Anterior cingulate cortex (tissue), 58 donors: ENCODE measurements around the gene SPR.
"Not testable (repeated sequence)": the region's sequence is repeated elsewhere in the genome, so short reads cannot be mapped to it uniquely, and the experiment has no call there.

Experiments used
- DNase-seq, 58 donors: peaks; one replicate each; lab custom pipeline; 2025; lab: John Stamatoyannopoulos, UW

SPR gene

GRCh38 chr2:72888438-72889202, 1.4 kb downstream of the SPR start:
- no peak for DNase-seq

GRCh38 chr2:72889991-72890390, 2.8 kb downstream of the SPR start:
- DNase-seq: no peak

DNA sequence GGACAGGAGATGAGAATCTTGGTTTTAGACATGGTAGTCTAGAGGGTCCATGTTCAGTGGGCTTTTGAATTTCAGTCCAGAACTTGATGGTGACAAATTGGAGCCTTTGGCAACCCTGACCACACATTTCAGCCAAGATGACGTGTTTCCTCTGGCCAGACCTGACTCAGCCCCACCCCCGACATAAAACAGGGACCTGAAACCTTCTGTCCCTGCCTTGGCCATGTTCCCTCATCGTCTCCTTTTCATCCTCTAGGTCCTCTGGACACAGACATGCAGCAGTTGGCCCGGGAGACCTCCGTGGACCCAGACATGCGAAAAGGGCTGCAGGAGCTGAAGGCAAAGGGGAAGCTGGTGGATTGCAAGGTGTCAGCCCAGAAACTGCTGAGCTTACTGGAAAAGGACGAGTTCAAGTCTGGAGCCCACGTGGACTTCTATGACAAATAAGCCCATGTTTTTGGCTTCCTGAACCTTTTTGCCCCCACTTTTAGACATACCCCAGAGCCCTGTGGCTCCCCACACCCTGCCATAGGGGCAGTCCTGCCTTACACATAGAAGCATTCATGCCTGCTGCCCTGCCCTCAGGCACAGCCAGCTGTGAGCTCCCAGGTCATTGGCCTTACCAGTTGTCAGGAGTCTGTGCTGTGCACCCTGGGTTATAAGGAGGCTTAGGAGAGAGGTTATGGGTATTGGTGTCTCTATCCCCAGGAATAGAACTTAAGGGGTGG, 4.0 kb downstream of the SPR start:
- DNase-seq: no peak

- peak in 38 of 58 donors; percentile 12 to 73 (median 44) for DNase-seq
Observed at GRCh38 chr2:72892506-72893173, 5.4 kb downstream of the SPR start.

GRCh38 chr2:72893594-72894319, 6.5 kb downstream of the SPR start:
- peak in 17 of 58 donors; percentile 1 to 53 (median 24) for DNase-seq

GRCh38 chr2:72894514-72894913, 7.3 kb downstream of the SPR start:
- DNase-seq: no peak

DNA sequence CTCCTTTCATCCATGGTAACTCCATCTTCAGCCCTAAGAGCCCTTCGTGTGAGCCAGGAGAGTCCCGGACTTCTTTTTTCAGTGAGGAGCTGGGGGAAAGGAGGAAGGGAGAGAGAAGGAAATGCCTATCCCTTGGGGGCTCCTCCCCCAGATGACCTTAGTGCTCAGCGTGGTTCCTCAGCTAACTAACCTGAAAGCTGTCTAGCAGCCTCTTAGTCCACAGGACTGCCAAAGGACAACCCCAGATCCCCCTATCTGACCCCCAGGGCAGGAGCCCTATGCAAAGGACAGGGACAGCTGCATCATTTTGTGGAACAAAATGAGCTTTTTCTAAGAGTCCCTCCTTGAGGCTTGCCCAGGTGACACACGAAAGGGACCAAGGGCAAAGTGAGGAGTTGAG, 7.9 kb downstream of the SPR start:
- no peak for DNase-seq

GRCh38 chr2:72895759-72896281, 8.6 kb downstream of the SPR start:
- peak in 2 of 58 donors; percentile 15 to 34 for DNase-seq

GRCh38 chr2:72896446-72896845, 9.2 kb downstream of the SPR start:
- DNase-seq: no peak

DNA sequence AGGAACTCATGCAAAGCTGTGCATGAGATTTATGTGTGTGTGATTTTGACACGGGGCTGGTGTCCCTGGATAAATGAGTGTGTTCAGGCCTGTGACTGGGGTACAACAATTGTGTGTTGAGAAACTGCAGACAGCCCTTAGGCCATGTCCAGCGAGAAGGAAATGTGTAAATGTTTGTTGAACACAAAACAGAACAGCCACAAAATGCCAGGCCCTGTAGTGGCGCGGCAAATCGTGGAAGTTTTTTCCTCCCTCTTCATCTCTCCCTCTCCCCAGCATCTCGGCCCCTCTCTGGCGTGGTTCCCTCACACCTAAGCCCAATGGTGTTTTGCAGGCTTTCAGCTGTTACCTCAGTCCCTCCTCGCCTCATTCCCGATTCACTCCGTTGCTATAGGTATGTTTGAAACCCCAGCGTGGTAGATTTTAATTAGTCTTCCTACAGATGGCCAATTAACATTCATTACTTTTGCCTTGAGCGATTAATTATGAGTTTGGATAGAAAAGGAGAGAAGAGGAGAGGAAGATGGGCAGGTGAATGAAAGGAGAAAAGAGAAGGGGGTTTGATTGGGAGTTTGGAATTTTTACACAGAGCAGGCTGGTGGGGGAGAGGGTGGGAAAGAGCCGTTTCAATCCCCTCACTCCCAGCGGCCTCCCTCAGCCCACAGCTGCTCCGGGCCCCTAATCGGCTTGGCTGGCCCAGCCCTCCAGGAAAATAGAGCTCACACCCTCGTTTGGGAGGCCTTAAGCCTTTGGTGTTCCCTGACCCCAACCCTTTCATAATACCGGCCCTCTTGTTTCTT, 10.8 kb downstream of the SPR start:
- DNase-seq: no peak

DNA sequence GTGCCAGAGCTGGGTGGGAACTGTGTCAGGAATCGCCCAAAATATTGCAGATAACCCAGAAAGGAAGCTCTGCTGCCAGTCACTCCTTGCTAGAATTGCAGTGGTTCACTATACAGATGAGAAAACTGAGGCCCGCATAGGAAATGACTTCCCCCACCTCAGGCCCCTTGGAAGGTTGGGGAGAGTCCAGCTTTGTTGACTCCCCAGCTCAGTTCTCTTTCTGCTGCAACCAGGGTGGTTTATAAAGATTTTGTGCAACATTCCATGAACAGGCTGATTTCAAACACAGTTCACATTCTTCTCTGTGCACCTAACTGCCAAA, 11.3 kb downstream of the SPR start:
- no peak for DNase-seq

DNA sequence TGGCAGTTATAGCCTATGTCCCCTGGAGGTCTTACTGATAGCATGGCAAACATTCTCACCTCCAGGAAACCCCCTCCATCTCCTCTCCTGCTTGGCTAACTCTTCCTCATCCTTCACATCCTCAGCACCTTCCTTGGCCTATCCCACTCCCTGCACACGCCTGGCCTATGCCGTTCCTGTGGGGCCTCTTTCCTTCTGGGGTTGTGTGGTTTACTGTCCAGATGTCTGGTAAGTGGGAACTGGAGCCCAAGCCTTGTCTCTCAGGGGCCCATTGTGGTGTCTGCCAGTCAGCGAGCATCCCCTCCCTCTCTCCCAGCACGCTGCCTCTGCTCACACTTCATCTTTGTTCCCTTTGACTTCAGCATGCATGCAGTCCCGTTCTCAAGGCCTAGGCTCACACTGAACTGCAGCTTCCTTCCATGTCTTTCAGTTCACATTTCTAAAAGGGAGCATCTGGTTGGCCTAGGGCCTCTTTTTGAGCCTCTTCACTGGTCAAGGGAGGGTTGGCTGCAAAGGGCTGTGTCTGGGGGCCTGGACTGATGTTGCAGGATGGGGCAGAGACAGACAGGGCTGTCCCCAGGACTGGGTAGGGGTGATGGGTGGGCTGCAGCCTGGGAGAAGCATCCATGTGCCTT, 13.1 kb downstream of the SPR start:
- no peak for DNase-seq

DNA sequence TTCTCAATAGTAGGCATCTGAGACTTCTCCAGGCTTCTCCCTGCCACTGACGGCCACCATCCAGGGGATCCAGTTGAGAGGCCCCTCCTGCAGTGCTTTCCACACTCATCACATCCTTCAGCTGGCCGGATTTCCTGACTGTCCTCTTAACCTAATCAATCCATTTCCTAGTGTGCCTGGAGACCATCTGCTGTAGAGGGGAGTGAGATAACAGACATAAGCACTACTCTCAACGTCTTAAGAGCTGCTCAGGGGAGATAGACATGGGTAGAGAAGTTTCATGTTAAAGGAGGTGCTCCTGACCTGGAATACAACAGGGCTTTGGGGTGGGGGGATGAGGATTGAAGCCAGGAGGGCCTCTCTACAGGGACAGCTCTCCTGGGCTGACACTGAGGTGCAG, 14.2 kb downstream of the SPR start:
- no peak for DNase-seq

- not testable (repeated sequence) for DNase-seq
Observed at GRCh38 chr2:72907369-72907768, 20.2 kb downstream of the SPR start.

DNA sequence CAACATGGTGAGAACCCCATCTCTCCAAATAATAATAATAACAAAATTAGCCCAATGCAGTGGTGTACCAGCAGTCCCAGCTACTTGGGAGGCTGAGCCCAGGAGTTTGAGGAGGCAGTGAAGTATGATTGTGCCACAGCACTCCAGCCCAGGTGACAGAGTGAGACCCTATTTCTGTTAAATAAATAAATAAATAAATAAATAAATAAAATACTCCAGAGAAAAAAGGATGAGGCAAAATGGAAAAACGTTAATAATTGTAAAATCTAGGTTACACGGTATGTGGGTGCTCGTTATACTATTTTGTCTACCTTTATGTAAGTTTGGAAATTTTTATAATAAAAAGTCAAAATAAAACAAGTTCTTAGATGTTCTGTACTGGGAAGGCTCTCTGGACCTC, 21.5 kb downstream of the SPR start:
- no peak for DNase-seq

DNA sequence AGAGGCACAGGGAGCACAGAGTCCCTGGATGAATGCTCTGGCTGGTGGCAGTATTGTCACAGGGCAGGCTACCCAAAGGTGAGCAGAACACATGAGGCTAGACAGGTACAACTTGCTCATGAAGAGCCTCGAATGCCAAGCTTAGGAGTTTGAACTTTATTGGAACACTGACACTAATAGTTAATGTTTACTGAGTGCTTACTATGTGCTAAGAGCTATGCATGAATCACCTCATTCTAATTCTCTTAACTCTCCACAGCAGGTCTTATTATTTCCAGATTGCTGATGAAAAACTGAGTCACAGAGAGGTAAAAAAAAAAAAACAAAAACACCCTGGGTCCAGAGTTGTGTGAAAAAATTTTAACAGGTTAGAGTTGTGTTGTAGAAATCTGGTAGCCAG, 24.0 kb downstream of the SPR start:
- no peak for DNase-seq

- DNase-seq: no peak
Observed at GRCh38 chr2:72913486-72914205, 26.4 kb downstream of the SPR start.

DNA sequence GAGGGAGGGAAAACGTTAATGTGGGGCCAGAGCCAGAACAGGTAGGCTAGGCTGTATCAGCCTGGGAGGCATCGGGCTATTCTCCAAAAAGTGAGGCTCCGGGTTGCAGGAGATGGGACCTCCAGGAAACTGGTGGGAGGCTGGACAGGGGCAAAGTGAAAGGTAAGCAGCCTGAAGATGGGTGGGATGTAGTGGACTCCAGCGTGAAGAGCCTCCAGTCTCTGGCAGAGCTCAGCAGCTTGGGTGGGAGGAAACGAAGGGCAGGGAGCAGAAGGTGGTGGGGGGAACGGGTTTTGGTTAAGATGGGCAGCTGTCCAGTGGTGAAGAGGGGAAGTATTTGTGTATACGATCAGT, 27.0 kb downstream of the SPR start:
- no peak for DNase-seq
